Mesendoderm (in vitro differentiated cells): Measurements from ENCODE around the gene CCL5.

Experiments
- DNase-seq: peaks from one replicate; pipeline ENCODE4 v3.0.0; 2013
- H2AK5ac ChIP-seq: 2 replicates; pipeline ENCODE4 v1.6.1; 2013; ENCODE audit warnings: low read length, inconsistent platforms
- H2BK120ac ChIP-seq: 2 replicates; pipeline ENCODE4 v1.6.1; 2013; ENCODE audit warnings: low read depth, mild to moderate bottlenecking, low read length, moderate library complexity, mixed read lengths
- H2BK15ac ChIP-seq: replicated peaks from 2 replicates; pipeline ENCODE4 v1.6.1; 2013; ENCODE audit warnings: low read depth, mild to moderate bottlenecking, moderate library complexity
- H2BK5ac ChIP-seq: 2 replicates; pipeline ENCODE4 v1.6.1; 2013; ENCODE audit warnings: low read length, inconsistent platforms
- H3K18ac ChIP-seq: 2 replicates; pipeline ENCODE4 v1.6.1; 2013; ENCODE audit warnings: mild to moderate bottlenecking, low read length, mixed read lengths
- H3K23ac ChIP-seq: one replicate; pipeline ENCODE4 v1.6.1; 2013; ENCODE audit warnings: low read length
- H3K27ac ChIP-seq: 2 replicates; pipeline ENCODE4 v1.5.1; 2013; ENCODE audit warnings: low read depth, mild to moderate bottlenecking, inconsistent platforms, low read length, moderate library complexity
- H3K27me3 ChIP-seq: 2 replicates; pipeline ENCODE4 v1.6.1; 2013; ENCODE audit warnings: low read length, control low read depth, mild to moderate bottlenecking, inconsistent platforms; ENCODE audit not compliant: insufficient read depth, poor library complexity
- H3K36me3 ChIP-seq: 2 replicates; pipeline ENCODE4 v1.6.1; 2013; ENCODE audit warnings: low read length, inconsistent platforms; ENCODE audit not compliant: control insufficient read depth, insufficient read depth
- H3K4ac ChIP-seq: one replicate; pipeline ENCODE4 v1.6.1; 2013; ENCODE audit warnings: low read depth, mild to moderate bottlenecking, low read length, moderate library complexity
- H3K4me1 ChIP-seq: 2 replicates; pipeline ENCODE4 v1.6.1; 2013; ENCODE audit warnings: low read depth, low read length, inconsistent platforms; ENCODE audit not compliant: control insufficient read depth
- H3K4me2 ChIP-seq: 2 replicates; pipeline ENCODE4 v1.6.1; 2013; ENCODE audit warnings: low read length
- H3K4me3 ChIP-seq: 2 replicates; pipeline ENCODE4 v1.5.1; 2013; ENCODE audit warnings: mild to moderate bottlenecking, low read length
- H3K56ac ChIP-seq: one replicate; pipeline ENCODE4 v1.6.1; 2013; ENCODE audit warnings: low read length
- H3K79me1 ChIP-seq: 2 replicates; pipeline ENCODE4 v1.6.1; 2013; ENCODE audit warnings: low read length, inconsistent platforms
- H3K79me2 ChIP-seq: 2 replicates; pipeline ENCODE4 v1.6.1; 2013; ENCODE audit warnings: mild to moderate bottlenecking, low read length; ENCODE audit not compliant: control insufficient read depth, insufficient read depth
- H3K9ac ChIP-seq: 2 replicates; pipeline ENCODE4 v1.6.1; 2013; ENCODE audit warnings: low read length, inconsistent platforms
- H4K5ac ChIP-seq: one replicate; pipeline ENCODE4 v1.6.1; 2013; ENCODE audit warnings: low read length
- H4K8ac ChIP-seq: one replicate; pipeline ENCODE4 v1.6.1; 2013; ENCODE audit warnings: low read depth, mild to moderate bottlenecking, control low read depth, low read length, moderate library complexity
- WGBS: extraction: QIAGEN DNeasy Blood & Tissue Kit; methylation state at CpG from one replicate; pipeline ENCODE4 v1.1.7; 2013; ENCODE audit warnings: low lambda C conversion rate, missing lambda C conversion rate; ENCODE audit not compliant: insufficient coverage; ENCODE audit errors: extremely low coverage; 5-methylcytosine and 5-hydroxymethylcytosine counted together
- small RNA-seq: library from polyadenylated mRNA; stranded (forward); fragments of <200 nt; extraction: miRNeasy Mini kit (QIAGEN cat#:217004); gene quantifications from one replicate; pipeline ENCODE3, GENCODE V24; 2013; ENCODE audit not compliant: insufficient read depth

Gene CCL5

GRCh38 chr17:35841101-35841500 lies 39.1 kb downstream of the CCL5 start:
- H2BK5ac ChIP-seq: no peak overlapping the region
- H2BK15ac ChIP-seq: no peak overlapping the region
- no peaks in the 10 kb centered on the region for H3K4me1 ChIP-seq
- H3K27me3 ChIP-seq: no peaks in the 10 kb centered on the region
- no peak overlapping the region for H3K9ac ChIP-seq
- H3K4ac ChIP-seq: no peak overlapping the region
- no peak overlapping the region for H4K8ac ChIP-seq
- no peak overlapping the region for H3K4me3 ChIP-seq
- H3K23ac ChIP-seq: no peak overlapping the region
- H3K56ac ChIP-seq: no peak overlapping the region
- H3K27ac ChIP-seq: no peak overlapping the region
- no CpG with 5 or more reads among the region's 3 CpGs for WGBS
- H3K79me2 ChIP-seq: no peaks in the 10 kb centered on the region
- no peak overlapping the region for H3K4me2 ChIP-seq
- H3K79me1 ChIP-seq: no peaks in the 10 kb centered on the region
- no peak for DNase-seq
- no peak overlapping the region for H2BK120ac ChIP-seq
- no peak overlapping the region for H4K5ac ChIP-seq
- peaks cover 9% of the 10 kb centered on the region for H3K36me3 ChIP-seq
- no peak overlapping the region for H2AK5ac ChIP-seq
- no peak overlapping the region for H3K18ac ChIP-seq

- H3K4me3 ChIP-seq: no peak overlapping the region
- H3K27me3 ChIP-seq: no peaks in the 10 kb centered on the region
- H3K4me2 ChIP-seq: no peak overlapping the region
- no peak overlapping the region for H2BK15ac ChIP-seq
- no peak overlapping the region for H4K5ac ChIP-seq
- no peak overlapping the region for H3K9ac ChIP-seq
- no peak overlapping the region for H2BK120ac ChIP-seq
- DNase-seq: no peak
- H3K23ac ChIP-seq: no peak overlapping the region
- no peak overlapping the region for H3K56ac ChIP-seq
- no peak overlapping the region for H3K18ac ChIP-seq
- peaks cover 5% of the 10 kb centered on the region for H3K36me3 ChIP-seq
- H2BK5ac ChIP-seq: no peak overlapping the region
- H3K4ac ChIP-seq: no peak overlapping the region
- H4K8ac ChIP-seq: no peak overlapping the region
- H3K4me1 ChIP-seq: no peaks in the 10 kb centered on the region
- no peaks in the 10 kb centered on the region for H3K79me2 ChIP-seq
- WGBS: no CpG with 5 or more reads among the region's 1 CpG
- peaks cover 2% of the 10 kb centered on the region for H3K79me1 ChIP-seq
- no peak overlapping the region for H2AK5ac ChIP-seq
- H3K27ac ChIP-seq: no peak overlapping the region
These were observed 55.0 kb downstream of the CCL5 start for GRCh38 chr17:35825206-35825605.

Small RNA genes within 50 kb of the gene (small RNA-seq; reads per million reads assigned to genes)
- gene RF00100: 9.5 reads per million, percentile 85 among the genes with 10 or more reads in this experiment
